Activated naive CD8-positive, alpha-beta T cell (primary cell): ENCODE measurements around the gene CSNK2A1.

Source experiments
- H3K27ac Mint-ChIP-seq: one replicate; pipeline ENCODE4 v1.8.0; 2021; ENCODE audit warnings: mixed read lengths
- H3K27me3 Mint-ChIP-seq: one replicate; pipeline ENCODE4 v1.8.0; 2021; ENCODE audit warnings: mixed read lengths
- H3K36me3 Mint-ChIP-seq: one replicate; pipeline ENCODE4 v1.8.0; 2021; ENCODE audit warnings: mixed read lengths
- H3K4me1 Mint-ChIP-seq: one replicate; pipeline ENCODE4 v1.8.0; 2021; ENCODE audit warnings: low read depth, mixed read lengths
- H3K4me3 Mint-ChIP-seq: one replicate; pipeline ENCODE4 v1.8.0; 2021; ENCODE audit warnings: mild to moderate bottlenecking, mixed read lengths
- H3K9me3 Mint-ChIP-seq: one replicate; pipeline ENCODE4 v1.8.0; 2021; ENCODE audit warnings: low read depth, mixed read lengths

The CSNK2A1 gene

DNA sequence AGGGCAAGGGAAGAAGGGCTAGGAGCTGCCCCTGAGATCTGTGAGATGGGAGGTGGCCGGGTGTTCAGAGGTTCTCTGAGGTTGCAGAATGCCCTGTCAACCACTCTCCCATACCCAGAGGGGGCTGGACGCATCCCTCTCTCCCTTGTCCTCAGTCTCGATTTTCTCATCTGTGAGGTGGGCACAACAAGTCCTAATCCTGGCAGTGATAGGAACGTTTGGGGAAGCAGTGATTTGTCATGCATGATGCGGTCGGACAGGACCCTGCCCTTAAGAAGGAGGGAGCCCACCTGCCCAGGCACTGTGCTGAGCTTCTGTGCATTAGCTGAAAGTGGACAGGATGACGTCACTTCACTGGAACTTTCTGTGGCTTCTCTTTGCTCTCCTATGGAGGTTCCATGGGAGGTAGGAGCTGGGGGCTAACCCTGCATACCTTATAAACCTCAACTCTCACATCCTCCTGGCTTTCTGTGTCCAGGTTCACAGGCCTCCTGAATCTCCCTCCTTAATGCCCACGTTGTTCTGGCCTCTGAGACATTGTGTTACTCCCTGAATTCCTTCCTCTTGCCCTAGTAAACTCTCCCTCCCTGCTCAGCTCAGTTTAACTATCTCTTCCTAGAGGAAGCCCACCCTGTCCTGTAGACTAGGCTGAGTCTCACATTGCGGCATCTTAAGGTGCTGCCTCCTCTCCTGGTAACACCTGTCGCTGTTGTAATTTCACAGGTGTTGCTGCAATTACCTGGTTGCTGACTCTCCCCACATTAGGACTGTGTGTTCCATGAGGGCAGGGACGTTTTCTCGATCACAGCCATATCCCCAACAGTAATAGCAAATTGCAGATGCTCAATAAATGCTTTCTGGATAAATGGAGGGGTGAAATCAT lies 30.1 kb upstream of the CSNK2A1 start:
- Mint-ChIP-seq H3K4me3 (no peak overlapping the region), H3K27ac (no peak overlapping the region), H3K27me3 (peaks cover 19% of the 10 kb centered on the region), H3K36me3 (no peaks in the 10 kb centered on the region), H3K9me3 (no peaks in the 10 kb centered on the region), H3K4me1 (peaks cover 3% of the 10 kb centered on the region)

DNA sequence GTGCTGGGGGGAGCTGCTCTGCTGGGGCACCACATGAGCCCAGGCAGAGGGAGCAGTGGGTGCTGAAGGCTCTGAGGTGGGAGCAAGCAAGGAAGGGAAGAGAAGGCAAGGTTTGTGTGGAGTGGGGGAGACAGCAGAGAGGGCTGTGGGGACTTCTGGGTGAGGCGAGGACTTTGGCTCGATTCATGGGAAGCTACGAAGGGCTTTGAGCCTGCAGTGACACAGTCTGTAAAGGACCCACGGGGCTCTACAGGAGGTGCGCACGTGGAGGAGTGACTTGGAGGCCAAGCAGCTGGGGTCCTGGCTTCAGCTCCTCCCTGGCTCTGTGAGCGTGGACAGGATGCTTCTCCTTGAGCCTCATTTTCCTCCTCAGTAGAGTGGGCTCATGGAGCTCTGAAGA lies 29.1 kb upstream of the CSNK2A1 start:
- no peak overlapping the region for H3K27ac Mint-ChIP-seq
- peaks cover 20% of the 10 kb centered on the region for H3K27me3 Mint-ChIP-seq
- peaks cover 4% of the 10 kb centered on the region for H3K4me1 Mint-ChIP-seq
- no peak overlapping the region for H3K4me3 Mint-ChIP-seq
- H3K36me3 Mint-ChIP-seq: no peaks in the 10 kb centered on the region
- H3K9me3 Mint-ChIP-seq: no peaks in the 10 kb centered on the region

DNA sequence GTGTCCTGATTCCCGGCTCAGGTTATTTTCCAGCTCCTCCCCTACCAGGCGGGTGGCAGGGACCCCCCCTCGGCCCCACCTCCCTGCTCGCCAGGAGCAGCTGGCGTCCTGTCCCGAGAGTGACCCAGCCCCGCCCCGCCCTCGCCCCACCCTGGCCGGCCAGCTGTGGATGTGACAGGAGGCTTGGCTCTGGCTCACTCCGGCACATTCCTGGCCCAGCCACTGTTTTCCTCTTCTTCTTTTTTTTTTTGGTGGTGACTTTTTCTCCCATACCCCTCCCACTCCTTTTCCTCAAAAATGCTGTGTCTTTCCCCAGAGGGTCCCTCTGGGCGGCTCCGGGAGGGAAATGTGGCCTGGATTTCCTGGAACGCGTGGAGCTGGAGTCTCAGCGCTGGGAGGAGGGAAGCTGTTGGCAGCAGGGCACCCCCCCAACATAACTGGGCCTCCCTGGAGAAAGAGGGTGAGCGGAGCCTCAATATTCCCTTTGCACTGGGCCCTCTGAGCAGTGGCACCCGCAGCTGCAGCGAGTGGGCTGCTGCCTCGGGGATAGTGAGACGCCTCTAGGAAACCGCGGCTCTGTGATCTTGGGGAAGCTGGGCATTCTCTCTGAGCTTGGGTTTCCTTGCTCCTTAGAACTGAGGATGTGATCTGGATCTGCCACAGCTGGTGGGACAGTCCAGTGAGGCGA lies 28.3 kb upstream of the CSNK2A1 start:
- Mint-ChIP-seq H3K9me3 (no peaks in the 10 kb centered on the region), H3K4me3 (no peak overlapping the region)

DNA sequence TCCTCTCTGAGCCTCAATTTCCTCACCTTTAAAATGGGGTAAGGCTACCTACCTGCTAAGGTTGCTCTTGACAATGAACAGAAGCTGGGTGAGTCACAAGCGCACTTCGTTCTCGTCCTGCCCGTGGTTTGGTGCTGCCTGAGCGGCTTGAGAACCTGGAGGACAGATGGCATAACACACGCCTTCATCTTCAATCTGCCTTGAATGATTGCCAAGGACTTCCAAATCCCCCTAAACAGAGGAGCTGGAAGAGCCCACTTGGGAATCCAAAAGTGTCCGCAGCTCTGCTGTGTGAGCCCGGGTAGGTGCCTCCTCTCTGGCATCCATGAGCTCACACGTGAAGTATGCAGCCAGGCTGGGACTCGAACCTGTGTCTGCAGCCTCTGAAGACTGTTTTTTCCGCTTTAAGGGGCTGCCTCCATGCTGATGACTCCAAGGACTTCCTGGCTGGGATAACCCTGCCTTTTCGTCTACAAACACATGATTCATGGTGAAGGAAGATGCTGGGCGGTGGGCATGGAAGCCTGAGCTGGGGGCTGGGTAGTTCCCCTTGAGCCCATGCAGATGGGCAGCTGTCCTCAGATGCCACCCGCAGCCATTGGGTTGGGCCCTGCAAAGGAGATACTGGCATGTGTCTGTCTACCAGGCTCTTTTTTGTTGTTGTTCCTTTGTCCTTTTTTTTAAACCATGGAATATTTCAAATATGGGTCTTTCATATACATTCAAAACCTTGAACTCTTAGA lies 25.3 kb upstream of the CSNK2A1 start:
- Mint-ChIP-seq H3K27ac (no peak overlapping the region), H3K27me3 (peaks cover 23% of the 10 kb centered on the region), H3K4me1 (peaks cover 4% of the 10 kb centered on the region), H3K36me3 (no peaks in the 10 kb centered on the region), H3K9me3 (no peaks in the 10 kb centered on the region), H3K4me3 (no peak overlapping the region)

More for the DNA sequence above, 28.3 kb upstream of the CSNK2A1 start:
- Mint-ChIP-seq H3K36me3 (no peaks in the 10 kb centered on the region), H3K27ac (no peak overlapping the region), H3K27me3 (peaks cover 25% of the 10 kb centered on the region), H3K4me1 (peaks cover 4% of the 10 kb centered on the region)

DNA sequence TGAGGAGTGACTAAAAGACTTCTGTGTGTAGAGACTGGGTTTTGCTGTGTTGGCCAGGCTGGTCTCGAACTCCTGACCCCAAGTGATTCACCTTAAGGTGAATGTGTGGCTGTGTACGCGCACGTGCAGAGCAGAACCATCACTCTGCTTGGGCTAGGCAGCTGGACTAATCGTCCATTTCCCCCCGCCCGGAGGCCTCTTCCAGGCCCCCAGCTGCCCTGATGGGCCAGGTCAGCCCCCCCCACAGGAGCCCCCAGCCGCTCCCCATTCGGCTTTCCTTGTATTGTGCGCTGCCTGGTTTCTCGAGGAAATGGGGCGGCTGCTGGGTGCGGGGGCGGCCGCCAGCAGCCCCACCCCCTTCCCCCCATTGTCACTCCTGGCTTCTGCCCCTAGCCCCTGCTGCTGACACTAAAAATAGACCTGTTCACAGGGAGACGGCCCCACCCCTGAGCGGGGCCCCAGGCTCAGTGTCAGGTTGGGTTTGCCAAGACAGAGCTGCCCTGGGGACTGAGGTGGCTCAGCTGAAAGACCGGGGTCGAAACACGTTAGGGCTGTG lies 24.6 kb upstream of the CSNK2A1 start:
- Mint-ChIP-seq H3K9me3 (no peaks in the 10 kb centered on the region), H3K27ac (no peak overlapping the region), H3K36me3 (no peaks in the 10 kb centered on the region), H3K27me3 (peaks cover 19% of the 10 kb centered on the region), H3K4me3 (no peak overlapping the region), H3K4me1 (peaks cover 4% of the 10 kb centered on the region)

DNA sequence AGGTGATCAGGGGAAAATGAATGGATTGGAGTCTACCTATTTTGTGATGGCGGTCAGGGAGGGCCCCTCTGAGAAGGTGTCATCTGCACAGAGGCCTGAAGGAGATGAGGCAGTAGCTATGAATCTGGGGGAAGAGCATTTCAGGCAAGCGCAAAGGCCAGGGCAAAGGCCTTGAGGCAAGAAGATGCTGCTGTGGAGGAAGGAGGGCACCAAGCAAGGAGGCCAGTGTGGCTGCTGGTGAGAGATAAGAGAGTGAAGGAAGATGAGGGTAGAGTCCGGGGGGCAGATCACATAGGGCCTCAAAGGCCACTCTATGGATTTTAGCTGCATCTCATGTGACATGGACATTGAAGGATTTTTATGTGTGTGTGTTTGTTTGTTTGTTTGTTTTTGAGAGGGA lies 20.6 kb upstream of the CSNK2A1 start:
- Mint-ChIP-seq H3K9me3 (no peaks in the 10 kb centered on the region), H3K4me3 (no peak overlapping the region), H3K27me3 (peaks cover 16% of the 10 kb centered on the region), H3K27ac (no peak overlapping the region), H3K4me1 (peaks cover 4% of the 10 kb centered on the region), H3K36me3 (no peaks in the 10 kb centered on the region)

DNA sequence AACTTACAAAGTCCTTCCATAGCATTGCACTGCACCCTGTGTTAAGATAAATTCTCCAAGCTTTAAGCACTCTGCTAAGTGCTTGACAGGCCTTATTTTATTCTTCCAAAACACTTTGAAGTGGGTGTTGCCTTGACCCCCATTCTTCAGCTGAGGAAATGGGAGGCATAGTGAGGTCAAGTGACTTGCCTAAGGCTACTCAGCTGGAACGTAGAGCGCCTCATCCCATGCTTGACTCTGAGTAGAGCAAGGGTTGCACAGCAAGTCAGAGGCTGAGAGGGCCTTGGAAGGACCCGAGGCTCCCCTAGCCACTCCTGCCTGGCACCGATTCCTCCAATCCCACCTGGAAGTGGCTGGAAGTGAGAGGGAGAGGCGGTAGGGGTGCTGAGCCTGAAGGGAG lies 19.6 kb upstream of the CSNK2A1 start:
- Mint-ChIP-seq H3K4me1 (no peaks in the 10 kb centered on the region), H3K4me3 (no peak overlapping the region), H3K9me3 (no peaks in the 10 kb centered on the region), H3K36me3 (no peaks in the 10 kb centered on the region), H3K27me3 (peaks cover 14% of the 10 kb centered on the region), H3K27ac (no peak overlapping the region)

DNA sequence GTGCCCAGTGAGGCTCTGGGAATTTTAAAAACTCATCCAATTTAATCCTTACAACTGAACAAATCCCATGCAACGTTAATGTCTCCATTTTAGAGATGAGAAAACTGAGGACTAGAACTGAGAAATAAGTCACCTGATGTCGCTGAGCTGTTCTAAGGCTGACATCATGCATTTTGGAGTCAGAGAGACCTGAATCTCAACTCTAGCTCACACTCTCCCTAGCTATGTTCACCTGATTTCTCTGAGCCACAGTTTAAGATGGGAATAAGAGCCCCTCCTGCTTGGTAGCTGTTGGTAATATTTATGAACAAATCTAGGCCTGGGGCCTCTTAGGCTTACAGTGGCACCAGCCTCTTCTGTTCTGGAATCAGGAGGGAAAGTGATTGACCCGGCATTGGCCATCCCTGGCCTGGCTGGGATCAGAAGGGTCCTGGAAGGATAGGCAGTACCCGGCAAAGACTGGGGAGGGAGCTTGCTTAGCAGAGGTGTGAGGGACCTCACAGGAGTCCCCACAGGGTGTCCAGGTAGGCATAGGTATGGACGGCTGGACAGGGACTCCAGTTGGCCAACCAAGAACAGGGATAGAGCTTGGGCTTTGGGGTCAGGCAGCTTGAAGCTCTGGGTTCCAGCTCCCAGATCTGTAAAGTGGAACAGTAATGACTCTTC lies 18.8 kb upstream of the CSNK2A1 start:
- no peaks in the 10 kb centered on the region for H3K4me1 Mint-ChIP-seq

DNA sequence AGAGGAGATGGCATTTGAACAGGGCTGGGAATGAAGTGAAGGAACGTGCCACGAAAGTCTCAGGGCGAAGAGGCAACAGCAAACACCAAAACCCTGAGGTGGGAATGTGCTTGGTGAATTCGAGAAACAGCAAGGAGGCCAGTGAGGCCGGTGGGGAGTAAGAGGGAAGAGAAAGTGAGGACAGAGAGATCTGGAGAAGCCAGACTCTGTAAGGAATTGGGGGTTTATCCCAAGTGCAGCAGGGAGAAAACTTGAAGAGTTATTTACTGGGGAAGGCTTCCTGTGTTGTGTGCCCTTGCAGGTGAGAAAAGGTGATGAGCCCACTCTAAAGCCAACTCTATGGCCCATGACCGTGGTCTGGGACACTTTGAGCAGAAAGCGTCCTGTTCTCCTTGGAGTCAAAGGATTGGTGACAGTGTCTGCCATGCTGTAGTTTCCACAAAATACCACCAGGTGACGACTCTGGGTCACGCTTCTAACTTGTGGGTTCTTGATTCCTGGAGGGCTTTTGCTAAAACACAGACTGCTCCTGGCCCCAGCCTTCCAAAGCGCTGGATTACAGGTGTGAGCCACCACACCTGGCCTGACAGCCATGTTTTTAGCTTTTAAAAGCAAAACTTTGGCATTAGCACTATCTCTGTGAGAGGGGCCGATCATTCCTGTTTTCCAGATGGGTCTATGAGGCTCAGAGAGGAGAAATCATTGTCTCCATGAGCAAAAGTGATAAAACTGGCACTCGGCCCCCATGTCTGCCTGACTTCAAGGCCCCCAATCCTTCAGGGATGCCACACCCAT lies 18.0 kb upstream of the CSNK2A1 start:
- H3K27me3 Mint-ChIP-seq: peaks cover 9% of the 10 kb centered on the region
- no peak overlapping the region for H3K27ac Mint-ChIP-seq
- no peaks in the 10 kb centered on the region for H3K9me3 Mint-ChIP-seq
- no peaks in the 10 kb centered on the region for H3K36me3 Mint-ChIP-seq
- no peak overlapping the region for H3K4me3 Mint-ChIP-seq
- H3K4me1 Mint-ChIP-seq: no peaks in the 10 kb centered on the region

More for the DNA sequence above, 18.8 kb upstream of the CSNK2A1 start:
- Mint-ChIP-seq H3K27ac (no peak overlapping the region), H3K4me3 (no peak overlapping the region), H3K9me3 (no peaks in the 10 kb centered on the region), H3K27me3 (peaks cover 13% of the 10 kb centered on the region), H3K36me3 (no peaks in the 10 kb centered on the region)

DNA sequence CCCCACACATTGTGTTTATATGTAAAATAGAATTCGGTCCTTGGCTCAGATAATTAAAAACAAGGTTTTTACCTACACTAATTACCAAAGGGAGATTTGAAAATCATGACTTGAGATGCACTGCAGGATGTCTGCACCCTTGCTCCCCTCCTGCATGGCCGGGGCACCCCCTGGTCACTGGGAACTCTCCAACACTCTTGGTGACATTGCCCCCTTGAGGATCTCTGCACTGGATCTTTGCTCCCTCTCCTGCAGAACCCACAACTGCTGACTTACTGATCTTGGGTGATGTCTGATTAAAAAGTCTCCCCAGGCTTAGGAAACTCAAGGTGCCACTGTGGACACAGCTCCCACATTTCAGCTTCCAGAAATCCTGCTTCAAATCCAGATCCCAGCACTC lies 17.1 kb upstream of the CSNK2A1 start:
- no peak overlapping the region for H3K4me3 Mint-ChIP-seq
- no peaks in the 10 kb centered on the region for H3K4me1 Mint-ChIP-seq
- H3K27ac Mint-ChIP-seq: no peak overlapping the region
- H3K36me3 Mint-ChIP-seq: no peaks in the 10 kb centered on the region
- H3K27me3 Mint-ChIP-seq: peaks cover 10% of the 10 kb centered on the region
- H3K9me3 Mint-ChIP-seq: no peaks in the 10 kb centered on the region

DNA sequence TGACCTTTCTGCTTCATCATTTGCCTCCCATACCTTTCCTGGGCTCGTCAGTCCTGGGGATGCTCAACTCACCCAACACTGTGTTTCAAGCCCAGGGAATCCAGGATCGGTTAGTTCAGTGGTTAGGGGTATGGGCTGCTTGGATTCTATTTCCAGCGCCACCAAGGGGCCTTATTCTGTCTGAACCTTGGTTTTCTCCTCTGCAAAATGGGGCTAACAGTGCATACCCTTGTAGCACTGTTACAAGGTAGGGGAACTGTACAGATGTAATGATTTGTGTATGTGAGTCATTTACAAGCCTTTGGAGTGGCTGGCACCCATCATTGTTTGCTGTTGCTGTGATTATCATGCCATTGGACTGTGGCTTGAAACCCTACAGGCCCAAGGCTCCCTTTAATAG lies 14.5 kb upstream of the CSNK2A1 start:
- Mint-ChIP-seq H3K9me3 (no peaks in the 10 kb centered on the region), H3K27ac (no peak overlapping the region), H3K27me3 (peaks cover 22% of the 10 kb centered on the region), H3K4me1 (no peaks in the 10 kb centered on the region), H3K4me3 (no peak overlapping the region), H3K36me3 (no peaks in the 10 kb centered on the region)

DNA sequence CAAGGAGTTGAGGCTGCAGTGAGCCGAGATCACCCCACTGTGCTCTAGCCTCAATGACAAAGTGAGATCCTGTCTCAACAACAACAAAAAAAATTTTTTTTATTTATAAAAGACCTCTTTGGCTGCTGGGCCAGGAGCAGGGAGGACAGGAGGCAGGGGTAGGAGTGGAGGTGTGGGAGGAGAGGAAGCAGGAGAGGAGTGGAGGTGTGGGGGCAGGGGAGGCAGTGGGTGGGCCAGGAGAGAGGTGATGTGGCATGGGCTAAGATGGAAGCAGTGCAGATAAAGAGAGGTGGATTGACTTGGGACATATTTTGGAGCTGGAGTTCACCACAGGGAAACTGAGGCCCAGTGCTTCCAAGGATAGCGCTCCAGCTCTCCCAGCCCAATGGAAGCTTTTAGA lies 13.4 kb upstream of the CSNK2A1 start:
- Mint-ChIP-seq H3K27ac (no peak overlapping the region), H3K36me3 (no peaks in the 10 kb centered on the region), H3K4me1 (no peaks in the 10 kb centered on the region), H3K4me3 (no peak overlapping the region), H3K27me3 (peaks cover 25% of the 10 kb centered on the region), H3K9me3 (no peaks in the 10 kb centered on the region)

DNA sequence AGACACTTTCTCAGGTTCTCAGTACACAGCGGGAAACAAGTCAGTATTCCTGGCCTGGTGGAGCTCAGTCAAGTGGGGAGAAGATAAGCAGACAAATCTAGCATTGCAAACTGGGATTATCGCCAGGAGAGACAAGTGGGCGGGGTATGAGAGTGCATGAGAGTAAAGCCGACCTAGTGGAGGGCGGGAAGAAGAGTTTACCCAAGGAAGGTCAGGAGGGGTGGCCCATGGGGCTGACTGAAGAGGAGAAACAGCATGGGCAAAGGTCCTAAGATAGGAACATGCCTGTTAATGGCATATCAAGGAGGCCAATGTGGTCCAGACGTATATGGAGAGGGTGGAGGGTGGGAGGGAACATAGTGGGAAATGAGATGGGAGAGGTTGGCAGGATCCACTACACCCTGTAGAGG lies 12.4 kb upstream of the CSNK2A1 start:
- Mint-ChIP-seq H3K27me3 (peaks cover 27% of the 10 kb centered on the region), H3K4me3 (no peak overlapping the region), H3K4me1 (no peaks in the 10 kb centered on the region), H3K27ac (no peak overlapping the region), H3K9me3 (no peaks in the 10 kb centered on the region), H3K36me3 (no peaks in the 10 kb centered on the region)

DNA sequence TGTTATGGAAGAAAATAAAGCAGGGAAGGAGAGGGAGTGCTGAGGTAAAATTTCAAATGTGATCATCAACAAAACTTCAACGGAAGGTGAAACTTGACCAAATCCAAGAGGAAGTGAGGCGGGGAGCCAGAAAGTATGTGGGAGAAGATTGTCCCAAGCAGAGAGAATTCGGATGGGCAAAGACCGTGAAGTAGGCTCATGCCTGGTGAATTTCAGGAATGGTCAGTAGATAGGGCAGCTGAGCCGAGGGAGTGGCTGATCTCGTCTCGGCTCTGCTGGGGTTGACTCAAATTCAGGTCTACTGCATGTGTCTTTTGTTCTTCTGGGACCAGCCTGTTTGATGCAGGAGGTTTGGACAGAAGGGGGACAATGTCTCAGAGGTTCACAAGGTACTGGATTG lies 7.0 kb upstream of the CSNK2A1 start:
- H3K4me1 Mint-ChIP-seq: no peaks in the 10 kb centered on the region
- no peak overlapping the region for H3K27ac Mint-ChIP-seq
- peaks cover 25% of the 10 kb centered on the region for H3K27me3 Mint-ChIP-seq
- no peaks in the 10 kb centered on the region for H3K9me3 Mint-ChIP-seq
- H3K4me3 Mint-ChIP-seq: no peak overlapping the region
- no peaks in the 10 kb centered on the region for H3K36me3 Mint-ChIP-seq
